Ascending aorta (tissue), 2 donors: Measurements from ENCODE around the gene GSG1. TPM values are rescaled to one million over a fixed set of nuclear protein-coding genes. Genes with fewer than 3 reads are reported as not detected.

Source experiments
- DNase-seq, 2 donors: peaks; one replicate each; pipeline ENCODE4 v3.0.0-alpha.2; 2019; ENCODE audit warnings: low spot score in 2 of 2
- H3K27ac ChIP-seq, 2 donors: fragments of 200-600 bp; sonication (generic); one replicate each; pipeline ENCODE4 v1.5.1; 2016 to 2017; ENCODE audit warnings: mild to moderate bottlenecking in 1 of 2
- H3K27me3 ChIP-seq: fragments of 200-600 bp; sonication (generic); one replicate; pipeline ENCODE4 v1.5.1; 2017
- H3K36me3 ChIP-seq, 2 donors: fragments of 200-600 bp; sonication (generic); one replicate each; pipeline ENCODE4 v1.5.1; 2016
- H3K4me1 ChIP-seq, 2 donors: fragments of 200-600 bp; sonication (generic); one replicate each; pipeline ENCODE4 v1.5.1; 2016 to 2017; ENCODE audit warnings: mild to moderate bottlenecking in 1 of 2
- H3K4me3 ChIP-seq, 2 donors: fragments of 200-600 bp; sonication (generic); one replicate each; pipeline ENCODE4 v1.5.1; 2016 to 2017; ENCODE audit warnings: mild to moderate bottlenecking in 1 of 2
- H3K9me3 ChIP-seq, 2 donors: fragments of 200-600 bp; sonication (generic); one replicate each; pipeline ENCODE4 v1.5.1; 2016
- intact Hi-C: fragments of 100-400 bp; cut with DNase I; formaldehyde crosslinking; loops from one replicate; pipeline ENCODE4 v1.15.1; 2023
- total RNA-seq: library from RNA; depleted of rRNA; stranded (reverse); fragments of >200 nt; gene quantifications from one replicate; pipeline ENCODE4 v1.1.0, GENCODE V29; 2016
- TF ChIP-seq, protein P1 (sequence below), 3 experiments: fragments of 200-600 bp in 2 of 3; fragments of 450-650 bp in 1 of 3; sonication (generic) in 2 of 3; IDR thresholded peaks; one replicate each; pipeline ENCODE4 v1.5.1; 2016 to 2019; ENCODE audit warnings: antibody characterized with exemption in 3 of 3, mild to moderate bottlenecking in 1 of 3, moderate library complexity in 1 of 3

The GSG1 gene
- total RNA-seq, 1 donor from 2014 or later = not detected

- H3K4me3 ChIP-seq = no peak overlapping the region
- peaks cover 3 to 38% of the 10 kb centered on the region in 2 donors for H3K36me3 ChIP-seq
- H3K4me1 ChIP-seq = no peaks in the 10 kb centered on the region
- DNase-seq = no peak
- intact Hi-C loops = no loop called here
- TF ChIP-seq, protein P1, sequence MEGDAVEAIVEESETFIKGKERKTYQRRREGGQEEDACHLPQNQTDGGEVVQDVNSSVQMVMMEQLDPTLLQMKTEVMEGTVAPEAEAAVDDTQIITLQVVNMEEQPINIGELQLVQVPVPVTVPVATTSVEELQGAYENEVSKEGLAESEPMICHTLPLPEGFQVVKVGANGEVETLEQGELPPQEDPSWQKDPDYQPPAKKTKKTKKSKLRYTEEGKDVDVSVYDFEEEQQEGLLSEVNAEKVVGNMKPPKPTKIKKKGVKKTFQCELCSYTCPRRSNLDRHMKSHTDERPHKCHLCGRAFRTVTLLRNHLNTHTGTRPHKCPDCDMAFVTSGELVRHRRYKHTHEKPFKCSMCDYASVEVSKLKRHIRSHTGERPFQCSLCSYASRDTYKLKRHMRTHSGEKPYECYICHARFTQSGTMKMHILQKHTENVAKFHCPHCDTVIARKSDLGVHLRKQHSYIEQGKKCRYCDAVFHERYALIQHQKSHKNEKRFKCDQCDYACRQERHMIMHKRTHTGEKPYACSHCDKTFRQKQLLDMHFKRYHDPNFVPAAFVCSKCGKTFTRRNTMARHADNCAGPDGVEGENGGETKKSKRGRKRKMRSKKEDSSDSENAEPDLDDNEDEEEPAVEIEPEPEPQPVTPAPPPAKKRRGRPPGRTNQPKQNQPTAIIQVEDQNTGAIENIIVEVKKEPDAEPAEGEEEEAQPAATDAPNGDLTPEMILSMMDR (IDR thresholded peaks at IDR 0.05) = no peak
- no peaks in the 10 kb centered on the region for H3K9me3 ChIP-seq
- H3K27ac ChIP-seq = no peak overlapping the region
- H3K27me3 ChIP-seq = no peaks in the 10 kb centered on the region
These were observed 34.1 kb downstream of the GSG1 start for GRCh38 chr12:13069380-13069779.

DNA sequence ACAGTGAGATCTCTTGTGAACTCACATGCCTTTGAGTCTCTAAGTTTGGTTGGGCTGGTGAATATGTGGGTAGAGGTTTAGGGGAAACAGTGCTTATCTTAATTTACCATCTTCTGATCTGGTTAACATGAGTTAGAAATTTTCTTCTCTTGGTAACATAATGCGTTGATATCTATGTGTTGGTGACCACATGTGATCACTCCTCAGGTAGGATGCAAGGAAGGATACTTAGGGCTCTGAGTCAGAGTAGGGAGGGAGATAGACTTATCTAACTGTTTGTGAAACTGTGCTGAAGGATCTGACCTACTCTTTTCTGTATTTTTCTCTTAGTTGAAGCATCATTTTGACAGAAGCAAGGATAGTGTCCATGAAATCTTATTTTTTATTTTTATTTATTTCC is 36.1 kb downstream of the GSG1 start:
- H3K4me3 ChIP-seq = no peak overlapping the region
- no peaks in the 10 kb centered on the region for H3K4me1 ChIP-seq
- H3K36me3 ChIP-seq = peaks cover 3 to 38% of the 10 kb centered on the region in 2 donors
- intact Hi-C loops = no loop called here
- DNase-seq = no peak
- no peaks in the 10 kb centered on the region for H3K9me3 ChIP-seq
- H3K27me3 ChIP-seq = no peaks in the 10 kb centered on the region
- TF ChIP-seq, protein P1 (IDR thresholded peaks at IDR 0.05) = no peak
- H3K27ac ChIP-seq = no peak overlapping the region

- Histone ChIP-seq H3K4me1 (no peaks in the 10 kb centered on the region), H3K9me3 (no peaks in the 10 kb centered on the region), H3K36me3 (peaks cover 6 to 29% of the 10 kb centered on the region in 2 donors), H3K27me3 (no peaks in the 10 kb centered on the region), H3K27ac (no peak overlapping the region), H3K4me3 (no peak overlapping the region)
- DNase-seq = no peak
- TF ChIP-seq, protein P1 (IDR thresholded peaks at IDR 0.05) = no peak
- intact Hi-C loops = no loop called here
These were observed 37.0 kb downstream of the GSG1 start for GRCh38 chr12:13066459-13066858.

DNA sequence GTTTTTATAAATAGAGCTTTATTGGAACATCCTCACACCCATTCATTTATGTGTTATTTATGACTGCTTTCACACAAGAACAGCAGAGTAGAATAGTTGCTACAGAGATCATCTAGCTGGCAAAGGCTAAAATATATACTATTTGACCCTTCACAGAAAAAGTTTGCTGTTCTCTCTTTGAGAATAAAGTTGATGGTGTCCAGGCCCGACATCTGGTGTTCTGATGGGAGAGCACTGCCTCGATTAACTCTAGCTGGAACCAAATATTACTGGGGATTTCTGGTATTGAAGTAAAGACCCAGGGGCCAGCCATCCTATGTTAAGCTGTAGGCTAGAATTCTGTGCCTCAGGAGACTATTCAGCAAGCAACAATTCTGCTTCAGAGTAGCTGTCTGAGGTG is 37.5 kb downstream of the GSG1 start:
- no peaks in the 10 kb centered on the region for H3K4me1 ChIP-seq
- H3K36me3 ChIP-seq = peaks cover 10 to 26% of the 10 kb centered on the region in 2 donors
- DNase-seq = no peak
- no peaks in the 10 kb centered on the region for H3K27me3 ChIP-seq
- intact Hi-C loops = no loop called here
- TF ChIP-seq, protein P1 (IDR thresholded peaks at IDR 0.05) = no peak
- no peak overlapping the region for H3K4me3 ChIP-seq
- H3K27ac ChIP-seq = no peak overlapping the region
- no peaks in the 10 kb centered on the region for H3K9me3 ChIP-seq

DNA sequence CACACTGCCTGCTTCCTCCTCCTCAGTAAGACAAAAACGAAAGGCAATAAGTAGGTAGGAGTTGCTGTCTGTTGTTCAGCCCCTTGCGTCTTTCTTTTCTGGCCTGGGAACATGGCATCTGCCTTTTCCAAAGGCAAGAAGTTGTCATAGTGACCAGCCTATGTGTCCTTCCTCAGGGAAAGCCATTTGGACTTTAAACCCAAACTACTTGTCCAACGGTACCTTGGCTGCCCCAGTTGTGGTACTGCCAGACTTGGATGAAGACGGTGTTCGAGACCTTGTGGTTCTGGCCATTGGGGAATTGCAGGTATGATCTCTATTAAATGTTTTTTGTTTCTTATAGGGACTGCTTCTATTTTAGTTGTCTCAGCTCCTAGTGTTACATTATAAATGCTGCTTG is 40.8 kb downstream of the GSG1 start:
- H3K4me3 ChIP-seq = no peak overlapping the region
- no peaks in the 10 kb centered on the region for H3K9me3 ChIP-seq
- no peaks in the 10 kb centered on the region for H3K27me3 ChIP-seq
- no peak overlapping the region for H3K27ac ChIP-seq
- peaks cover 19 to 28% of the 10 kb centered on the region in 2 donors for H3K36me3 ChIP-seq
- no peak for DNase-seq
- TF ChIP-seq, protein P1 (IDR thresholded peaks at IDR 0.05) = no peak
- intact Hi-C loops = no loop called here
- no peaks in the 10 kb centered on the region for H3K4me1 ChIP-seq

DNA sequence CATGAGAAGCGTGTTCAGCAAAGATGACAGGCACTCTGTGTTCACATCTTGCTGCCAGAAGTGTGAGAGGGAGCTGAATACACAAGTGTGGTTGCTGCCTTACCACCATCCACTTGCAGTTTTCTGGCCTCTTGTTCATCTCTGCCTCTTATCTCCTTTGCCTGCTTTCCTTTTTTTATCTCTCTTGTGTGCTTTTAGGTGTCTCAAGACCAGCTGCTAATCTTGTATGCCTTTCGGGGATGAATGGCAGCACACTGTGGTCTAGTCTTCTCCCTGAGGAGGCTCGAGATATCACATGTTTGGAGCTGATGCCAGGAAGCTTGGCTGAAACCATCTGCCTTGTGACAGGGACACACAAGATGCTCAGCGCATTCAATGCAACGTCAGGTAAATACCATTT is 42.1 kb downstream of the GSG1 start:
- intact Hi-C loops = no loop called here
- TF ChIP-seq, protein P1 (IDR thresholded peaks at IDR 0.05) = no peak

More for the DNA sequence above, 42.1 kb downstream of the GSG1 start:
- peaks cover 19 to 24% of the 10 kb centered on the region in 2 donors for H3K36me3 ChIP-seq
- H3K27me3 ChIP-seq = no peaks in the 10 kb centered on the region
- no peaks in the 10 kb centered on the region for H3K4me1 ChIP-seq
- no peak for DNase-seq
- no peaks in the 10 kb centered on the region for H3K9me3 ChIP-seq
- H3K4me3 ChIP-seq = no peak overlapping the region
- no peak overlapping the region for H3K27ac ChIP-seq
